ELR (cell line): ENCODE results near the gene TH.

Source experiments
- DNase-seq: peaks from one replicate; pipeline ENCODE4 v3.0.0-alpha.2; 2015; ENCODE audit warnings: low read depth

Gene TH

GRCh38 chr11:2142300-2142759, 29.3 kb downstream of the TH start:
- peak; percentile 67 for DNase-seq

- no peak for DNase-seq
These were observed 30.9 kb downstream of the TH start for GRCh38 chr11:2140411-2141400.

- DNase-seq: no peak
These were observed 31.8 kb downstream of the TH start for GRCh38 chr11:2139621-2140337.

- no peak for DNase-seq
These were observed 32.5 kb downstream of the TH start, which contains the start of gene IGF2 for GRCh38 chr11:2139123-2139521. IGF2 (minus strand) TSS chr11:2139389; CDS start chr11:2135523, 3,866 bp downstream.

GRCh38 chr11:2138431-2139122, 33.0 kb downstream of the TH start:
- no peak for DNase-seq

GRCh38 chr11:2138068-2138430, 33.6 kb downstream of the TH start:
- DNase-seq: no peak

GRCh38 chr11:2137202-2138067, 34.2 kb downstream of the TH start:
- peak; percentile 70 for DNase-seq

- DNase-seq: no peak
These were observed 34.7 kb downstream of the TH start for GRCh38 chr11:2136952-2137201.

- no peak for DNase-seq
These were observed 35.2 kb downstream of the TH start for GRCh38 chr11:2136209-2136951.

GRCh38 chr11:2135648-2136201, 35.9 kb downstream of the TH start:
- DNase-seq: no peak

GRCh38 chr11:2135018-2135569, 36.5 kb downstream of the TH start:
- no peak for DNase-seq

- no peak for DNase-seq
These were observed 37.3 kb downstream of the TH start for GRCh38 chr11:2134022-2135010.

GRCh38 chr11:2133241-2134021, 38.2 kb downstream of the TH start:
- DNase-seq: no peak

GRCh38 chr11:2132874-2133240, 38.8 kb downstream of the TH start:
- no peak for DNase-seq

- no peak for DNase-seq
These were observed 39.4 kb downstream of the TH start for GRCh38 chr11:2132246-2132645.

- no peak for DNase-seq
These were observed 40.0 kb downstream of the TH start for GRCh38 chr11:2131371-2132236.

GRCh38 chr11:2130881-2131352, 40.7 kb downstream of the TH start:
- DNase-seq: no peak
